ENCODE measurements around the gene LRRC8D.

The LRRC8D gene

DNA sequence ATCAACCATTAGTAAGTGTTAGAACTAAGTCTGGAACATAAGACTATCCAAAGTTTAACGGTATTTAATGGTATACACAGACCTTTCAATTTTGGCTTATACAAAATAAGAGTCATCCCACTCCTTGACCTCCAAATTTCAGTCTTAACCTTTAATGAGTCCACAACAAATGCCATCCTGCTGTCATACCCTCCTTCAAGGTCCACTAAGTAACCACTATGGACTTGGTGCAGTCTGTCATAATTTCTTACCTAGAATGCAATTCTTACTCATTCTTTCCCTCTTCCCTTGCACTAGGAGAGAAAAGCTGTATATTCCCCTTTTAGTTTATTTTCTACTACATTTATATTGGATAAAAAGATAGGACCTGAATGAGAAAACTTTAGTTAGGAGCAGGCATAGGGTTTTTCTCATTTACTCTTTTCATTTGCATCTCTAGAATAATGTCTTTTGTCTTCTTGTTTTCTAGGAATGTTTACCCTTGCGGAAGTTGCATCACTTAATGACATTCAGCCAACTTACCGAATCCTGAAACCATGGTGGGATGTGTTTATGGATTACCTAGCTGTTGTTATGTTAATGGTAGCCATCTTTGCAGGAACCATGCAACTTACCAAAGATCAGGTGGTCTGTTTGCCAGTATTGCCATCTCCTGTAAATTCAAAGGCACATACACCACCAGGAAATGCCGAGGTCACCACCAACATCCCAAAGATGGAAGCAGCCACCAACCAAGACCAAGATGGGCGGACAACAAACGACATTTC is 111.9 kb downstream of the LRRC8D start:
- no peaks in the 10 kb centered on the region for H3K27me3 ChIP-seq (replicated peaks; ENCODE audit: control insufficient read depth, insufficient read depth, low read length)
- TF ChIP-seq, protein P1, sequence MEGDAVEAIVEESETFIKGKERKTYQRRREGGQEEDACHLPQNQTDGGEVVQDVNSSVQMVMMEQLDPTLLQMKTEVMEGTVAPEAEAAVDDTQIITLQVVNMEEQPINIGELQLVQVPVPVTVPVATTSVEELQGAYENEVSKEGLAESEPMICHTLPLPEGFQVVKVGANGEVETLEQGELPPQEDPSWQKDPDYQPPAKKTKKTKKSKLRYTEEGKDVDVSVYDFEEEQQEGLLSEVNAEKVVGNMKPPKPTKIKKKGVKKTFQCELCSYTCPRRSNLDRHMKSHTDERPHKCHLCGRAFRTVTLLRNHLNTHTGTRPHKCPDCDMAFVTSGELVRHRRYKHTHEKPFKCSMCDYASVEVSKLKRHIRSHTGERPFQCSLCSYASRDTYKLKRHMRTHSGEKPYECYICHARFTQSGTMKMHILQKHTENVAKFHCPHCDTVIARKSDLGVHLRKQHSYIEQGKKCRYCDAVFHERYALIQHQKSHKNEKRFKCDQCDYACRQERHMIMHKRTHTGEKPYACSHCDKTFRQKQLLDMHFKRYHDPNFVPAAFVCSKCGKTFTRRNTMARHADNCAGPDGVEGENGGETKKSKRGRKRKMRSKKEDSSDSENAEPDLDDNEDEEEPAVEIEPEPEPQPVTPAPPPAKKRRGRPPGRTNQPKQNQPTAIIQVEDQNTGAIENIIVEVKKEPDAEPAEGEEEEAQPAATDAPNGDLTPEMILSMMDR (IDR thresholded peaks at IDR 0.05; ENCODE audit: insufficient read depth, low read length, poor library complexity, severe bottlenecking) = no peak
- no peak overlapping the region for H3K4me3 ChIP-seq (replicated peaks; ENCODE audit: low read depth, low read length)
- DNase-seq (ENCODE audit: extremely low read depth, insufficient read length) = no peak
- peaks cover 5% of the 10 kb centered on the region for H3K36me3 ChIP-seq (ENCODE audit: control insufficient read depth, insufficient read depth, low read length)

DNA sequence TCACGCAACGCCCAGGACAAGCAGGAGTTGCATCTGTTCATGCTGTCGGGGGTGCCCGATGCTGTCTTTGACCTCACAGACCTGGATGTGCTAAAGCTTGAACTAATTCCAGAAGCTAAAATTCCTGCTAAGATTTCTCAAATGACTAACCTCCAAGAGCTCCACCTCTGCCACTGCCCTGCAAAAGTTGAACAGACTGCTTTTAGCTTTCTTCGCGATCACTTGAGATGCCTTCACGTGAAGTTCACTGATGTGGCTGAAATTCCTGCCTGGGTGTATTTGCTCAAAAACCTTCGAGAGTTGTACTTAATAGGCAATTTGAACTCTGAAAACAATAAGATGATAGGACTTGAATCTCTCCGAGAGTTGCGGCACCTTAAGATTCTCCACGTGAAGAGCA is 113.6 kb downstream of the LRRC8D start:
- Histone ChIP-seq H3K27me3 (replicated peaks; ENCODE audit: control insufficient read depth, insufficient read depth, low read length) (no peaks in the 10 kb centered on the region), H3K36me3 (ENCODE audit: control insufficient read depth, insufficient read depth, low read length) (peaks cover 5% of the 10 kb centered on the region), H3K4me3 (replicated peaks; ENCODE audit: low read depth, low read length) (no peak overlapping the region)
- TF ChIP-seq, protein P1 (IDR thresholded peaks at IDR 0.05; ENCODE audit: insufficient read depth, low read length, poor library complexity, severe bottlenecking) = no peak
- no peak for DNase-seq (ENCODE audit: extremely low read depth, insufficient read length)

DNA sequence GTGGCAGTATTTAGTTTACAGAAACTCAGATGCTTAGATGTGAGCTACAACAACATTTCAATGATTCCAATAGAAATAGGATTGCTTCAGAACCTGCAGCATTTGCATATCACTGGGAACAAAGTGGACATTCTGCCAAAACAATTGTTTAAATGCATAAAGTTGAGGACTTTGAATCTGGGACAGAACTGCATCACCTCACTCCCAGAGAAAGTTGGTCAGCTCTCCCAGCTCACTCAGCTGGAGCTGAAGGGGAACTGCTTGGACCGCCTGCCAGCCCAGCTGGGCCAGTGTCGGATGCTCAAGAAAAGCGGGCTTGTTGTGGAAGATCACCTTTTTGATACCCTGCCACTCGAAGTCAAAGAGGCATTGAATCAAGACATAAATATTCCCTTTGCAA is 114.4 kb downstream of the LRRC8D start:
- Histone ChIP-seq H3K4me3 (replicated peaks; ENCODE audit: low read depth, low read length) (no peak overlapping the region), H3K36me3 (ENCODE audit: control insufficient read depth, insufficient read depth, low read length) (peaks cover 5% of the 10 kb centered on the region), H3K27me3 (replicated peaks; ENCODE audit: control insufficient read depth, insufficient read depth, low read length) (no peaks in the 10 kb centered on the region)
- TF ChIP-seq, protein P1 (IDR thresholded peaks at IDR 0.05; ENCODE audit: insufficient read depth, low read length, poor library complexity, severe bottlenecking) = no peak
- no peak for DNase-seq (ENCODE audit: extremely low read depth, insufficient read length)

DNA sequence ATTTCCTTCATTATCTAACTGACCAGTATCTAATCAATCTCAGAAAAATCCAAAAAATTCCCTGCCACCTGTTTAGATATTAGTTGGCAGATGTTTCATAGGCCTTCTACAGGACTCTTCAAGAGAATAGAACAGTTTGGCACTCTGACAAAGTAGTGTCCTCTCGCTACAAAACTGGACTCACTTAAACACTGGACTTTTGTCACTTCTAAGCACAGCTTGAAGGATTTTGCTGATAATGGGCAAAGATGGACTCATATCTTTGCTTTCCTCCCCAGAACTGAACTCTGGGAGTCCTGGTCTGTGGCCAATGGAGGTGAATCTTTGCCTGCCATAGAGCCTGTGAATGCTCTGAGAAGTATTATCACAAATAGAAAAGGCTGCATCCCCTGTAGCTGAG is 115.9 kb downstream of the LRRC8D start:
- no peak for DNase-seq (ENCODE audit: extremely low read depth, insufficient read length)

DNA sequence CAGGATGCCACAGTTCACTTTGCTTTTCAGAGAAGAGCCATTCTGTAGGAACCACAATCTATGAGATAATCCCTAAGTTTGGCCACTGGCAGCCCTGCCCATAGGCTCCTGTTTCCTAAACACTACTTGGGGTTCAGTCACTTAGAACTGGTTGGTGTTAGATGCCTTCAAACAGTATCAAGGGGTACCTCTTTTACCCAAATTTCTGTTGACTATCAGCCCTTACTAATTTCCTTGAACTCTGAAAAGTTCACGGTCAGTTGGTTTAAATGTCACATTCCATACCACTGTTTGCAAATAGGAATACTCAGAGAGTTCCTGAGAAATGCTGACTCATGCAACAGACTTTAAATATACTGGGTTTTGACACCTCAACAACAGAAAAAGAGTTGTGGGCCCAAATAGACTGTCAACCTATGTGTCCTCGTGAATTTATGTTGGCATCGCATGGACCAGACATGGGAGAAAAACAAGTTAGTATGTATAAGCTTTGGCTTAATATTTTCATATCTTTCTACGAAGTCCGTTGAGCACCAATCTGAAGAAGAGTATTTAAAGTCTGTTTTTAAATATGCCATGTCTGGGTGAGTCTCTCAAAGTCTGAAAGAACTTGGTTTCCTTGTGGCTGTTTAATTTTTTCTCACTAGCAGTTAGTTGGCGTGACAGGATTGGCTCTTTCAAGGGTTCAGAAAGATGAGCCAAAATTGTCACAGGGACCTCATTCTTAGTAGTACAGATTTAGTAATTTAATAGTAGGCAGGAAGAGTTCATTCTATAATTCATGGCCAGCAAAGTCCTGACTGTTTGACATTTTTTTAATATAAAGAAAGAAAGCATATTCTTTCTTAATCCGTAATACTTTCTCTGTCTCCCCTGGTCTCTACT is 117.6 kb downstream of the LRRC8D start:
- Histone ChIP-seq H3K36me3 (ENCODE audit: control insufficient read depth, insufficient read depth, low read length) (peaks cover 3% of the 10 kb centered on the region), H3K4me3 (replicated peaks; ENCODE audit: low read depth, low read length) (no peak overlapping the region), H3K27me3 (replicated peaks; ENCODE audit: control insufficient read depth, insufficient read depth, low read length) (no peaks in the 10 kb centered on the region)
- DNase-seq (ENCODE audit: extremely low read depth, insufficient read length) = no peak
- TF ChIP-seq, protein P1 (IDR thresholded peaks at IDR 0.05; ENCODE audit: insufficient read depth, low read length, poor library complexity, severe bottlenecking) = no peak

More for the DNA sequence above, 115.9 kb downstream of the LRRC8D start:
- Histone ChIP-seq H3K27me3 (replicated peaks; ENCODE audit: control insufficient read depth, insufficient read depth, low read length) (no peaks in the 10 kb centered on the region), H3K4me3 (replicated peaks; ENCODE audit: low read depth, low read length) (no peak overlapping the region), H3K36me3 (ENCODE audit: control insufficient read depth, insufficient read depth, low read length) (peaks cover 5% of the 10 kb centered on the region)
- TF ChIP-seq, protein P1 (IDR thresholded peaks at IDR 0.05; ENCODE audit: insufficient read depth, low read length, poor library complexity, severe bottlenecking) = no peak
